ENCODE measurements around the gene CAPN8.

DNA sequence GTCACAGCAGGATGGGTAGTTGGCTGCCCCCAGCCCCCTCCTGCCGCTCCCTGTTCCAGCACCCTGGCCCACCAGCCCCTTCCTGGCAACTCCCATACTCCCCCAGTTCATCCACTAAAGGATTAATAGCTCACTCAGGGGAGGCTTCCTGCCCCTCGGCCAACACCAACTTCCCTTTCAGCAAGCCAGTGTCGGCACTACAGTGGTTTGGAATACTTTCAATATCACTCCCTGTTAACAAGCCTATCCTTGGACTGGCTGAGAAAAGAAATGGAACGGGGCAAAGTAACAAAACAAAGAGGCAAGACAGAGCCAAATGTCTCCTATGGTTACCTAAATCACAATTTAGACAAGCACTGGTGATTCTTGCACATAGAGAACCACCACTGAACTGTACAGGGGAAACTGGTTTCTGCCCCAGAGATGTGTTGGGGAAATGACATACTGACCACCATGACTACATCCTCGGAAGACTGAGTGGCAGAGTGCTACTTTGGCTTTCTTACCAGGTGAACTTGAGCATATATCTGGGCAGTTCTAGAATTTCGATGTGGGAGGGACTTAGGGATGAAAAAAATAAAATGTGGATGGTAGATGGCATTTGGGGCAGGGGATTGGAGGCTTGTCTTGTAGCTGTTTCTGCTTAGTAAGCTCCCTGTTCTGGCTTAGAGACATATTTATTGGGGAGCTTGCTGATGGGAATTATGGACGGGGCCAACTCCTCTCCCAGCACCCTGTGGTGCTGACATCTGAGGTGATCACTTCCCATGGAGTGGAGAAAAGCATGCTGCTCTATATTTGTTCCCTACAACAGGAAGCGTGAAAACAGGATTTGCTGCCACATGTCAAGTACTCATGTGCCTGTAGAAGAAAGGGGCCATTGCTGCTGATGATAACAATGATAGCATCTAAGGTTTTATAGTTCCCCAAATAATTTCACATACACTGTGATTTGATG lies 39.7 kb upstream of the CAPN8 start:
- TF ChIP-seq CTCF (IDR thresholded peaks at IDR 0.05 in 2 of 3, conservative IDR thresholded peaks at IDR 0.05 in 1 of 3; ENCODE audit: borderline replicate concordance in 1 of 3, insufficient read depth in 1 of 3, low read depth in 2 of 3, low read length in 2 of 3) = no peak
- no peak for TF ChIP-seq SP1 (IDR thresholded peaks at IDR 0.05; ENCODE audit: low read depth)
- no peak for TF ChIP-seq POLR2AphosphoS5 (IDR thresholded peaks at IDR 0.05; ENCODE audit: low read depth, low read length)
- no peak for TF ChIP-seq EZH2 (IDR thresholded peaks at IDR 0.05)
- TF ChIP-seq JUND (IDR thresholded peaks at IDR 0.05) = no peak
- TF ChIP-seq POLR2A (IDR thresholded peaks at IDR 0.05; ENCODE audit: borderline replicate concordance, extremely low read depth, insufficient read depth, insufficient read length) = no peak
- TF ChIP-seq, protein P1, sequence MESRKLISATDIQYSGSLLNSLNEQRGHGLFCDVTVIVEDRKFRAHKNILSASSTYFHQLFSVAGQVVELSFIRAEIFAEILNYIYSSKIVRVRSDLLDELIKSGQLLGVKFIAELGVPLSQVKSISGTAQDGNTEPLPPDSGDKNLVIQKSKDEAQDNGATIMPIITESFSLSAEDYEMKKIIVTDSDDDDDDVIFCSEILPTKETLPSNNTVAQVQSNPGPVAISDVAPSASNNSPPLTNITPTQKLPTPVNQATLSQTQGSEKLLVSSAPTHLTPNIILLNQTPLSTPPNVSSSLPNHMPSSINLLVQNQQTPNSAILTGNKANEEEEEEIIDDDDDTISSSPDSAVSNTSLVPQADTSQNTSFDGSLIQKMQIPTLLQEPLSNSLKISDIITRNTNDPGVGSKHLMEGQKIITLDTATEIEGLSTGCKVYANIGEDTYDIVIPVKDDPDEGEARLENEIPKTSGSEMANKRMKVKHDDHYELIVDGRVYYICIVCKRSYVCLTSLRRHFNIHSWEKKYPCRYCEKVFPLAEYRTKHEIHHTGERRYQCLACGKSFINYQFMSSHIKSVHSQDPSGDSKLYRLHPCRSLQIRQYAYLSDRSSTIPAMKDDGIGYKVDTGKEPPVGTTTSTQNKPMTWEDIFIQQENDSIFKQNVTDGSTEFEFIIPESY (IDR thresholded peaks at IDR 0.05; ENCODE audit: extremely low read depth, insufficient replicate concordance, low read length) = no peak
